PC-3 (cell line): ENCODE measurements around the gene TCOF1. TPM values are rescaled to one million over a fixed set of nuclear protein-coding genes. Genes with fewer than 3 reads are reported as not detected.

Source experiments
- ATAC-seq: fragments of 200-7000 bp; cut with Tn5 transposase; 2 replicates; pipeline ENCODE4 v1.9.1; 2020; ENCODE audit warnings: mild to moderate bottlenecking, moderate library complexity
- BruUV-seq: library from RNA; stranded (reverse); fragments of 400-500 nt; replicated peaks from 2 replicates; lab custom pipeline; 2021; lab: Mats Ljungman, UMichigan
- CTCF ChIA-PET: fragments of 300-600 bp; sonication (Branson Sonifier 250); formaldehyde crosslinking; loops from one replicate; lab custom pipeline; 2022; ENCODE audit warnings: antibody characterized with exemption; lab: Charles Lee
- POLR2A ChIA-PET: fragments of 300-600 bp; sonication (Branson Sonifier 250); formaldehyde crosslinking; loops from one replicate; lab custom pipeline; 2022; ENCODE audit warnings: antibody characterized with exemption; ENCODE audit not compliant: unreplicated experiment; lab: Charles Lee
- DNase-seq: peaks from one replicate; pipeline ENCODE4 v3.0.0-alpha.2; 2015
- H2AFZ ChIP-seq: fragments of 300-600 bp; sonication (generic); 2 replicates; pipeline ENCODE4 v1.6.0; 2016; ENCODE audit warnings: antibody characterized with exemption, low read length
- H3F3A ChIP-seq: fragments of 300-600 bp; sonication (generic); one replicate; pipeline ENCODE4 v1.6.0; 2017; ENCODE audit warnings: antibody characterized with exemption, low read length, control low read depth, mild to moderate bottlenecking; ENCODE audit not compliant: unreplicated experiment
- H3K27ac ChIP-seq: fragments of 300-600 bp; sonication (generic); 2 replicates; pipeline ENCODE4 v1.5.1; 2016; ENCODE audit warnings: mild to moderate bottlenecking, low read length
- H3K27me3 ChIP-seq: fragments of 300-600 bp; sonication (generic); 2 replicates; pipeline ENCODE4 v1.6.1; 2016; ENCODE audit warnings: low read length, mixed read lengths
- H3K36me3 ChIP-seq: fragments of 300-600 bp; sonication (generic); 2 replicates; pipeline ENCODE4 v1.6.1; 2016; ENCODE audit warnings: low read depth, mixed run types, low read length, mixed read lengths
- H3K4me1 ChIP-seq: fragments of 300-600 bp; sonication (generic); 2 replicates; pipeline ENCODE4 v1.5.1; 2016; ENCODE audit warnings: low read length; ENCODE audit not compliant: insufficient read depth
- H3K4me2 ChIP-seq: fragments of 300-600 bp; sonication (generic); 2 replicates; pipeline ENCODE4 v1.6.0; 2016; ENCODE audit warnings: low read length
- H3K4me3 ChIP-seq: fragments of 300-600 bp; sonication (generic); 2 replicates; pipeline ENCODE4 v1.5.1; 2016; ENCODE audit warnings: mild to moderate bottlenecking, low read length, mixed read lengths
- H3K79me2 ChIP-seq: fragments of 300-600 bp; sonication (generic); 2 replicates; pipeline ENCODE4 v1.6.1; 2017; ENCODE audit warnings: low read length, mixed read lengths
- H3K9ac ChIP-seq: fragments of 300-600 bp; sonication (generic); 2 replicates; pipeline ENCODE4 v1.6.0; 2016; ENCODE audit warnings: mild to moderate bottlenecking, low read length
- H3K9me2 ChIP-seq: fragments of 300-600 bp; sonication (generic); replicated peaks from 2 replicates; pipeline ENCODE4 v1.6.1; 2016; ENCODE audit warnings: mixed run types, low read length, mixed read lengths
- H3K9me3 ChIP-seq: fragments of 300-600 bp; sonication (generic); 2 replicates; pipeline ENCODE4 v1.6.1; 2016; ENCODE audit warnings: low read length, mixed read lengths
- H4K20me1 ChIP-seq: fragments of 300-600 bp; sonication (generic); 2 replicates; pipeline ENCODE4 v1.6.1; 2016; ENCODE audit warnings: low read length, mixed read lengths
- CTCF ChIP-seq: fragments of 300-600 bp; sonication (generic); conservative IDR thresholded peaks from 2 replicates; pipeline ENCODE4 v1.5.1; 2017; ENCODE audit warnings: antibody characterized with exemption, low read depth, mild to moderate bottlenecking, low read length
- EZH2 ChIP-seq: fragments of 300-600 bp; sonication (generic); IDR thresholded peaks from one replicate; pipeline ENCODE4 v1.6.1; 2017; ENCODE audit warnings: antibody characterized with exemption, mild to moderate bottlenecking, low read length; ENCODE audit not compliant: unreplicated experiment
- EZH2phosphoT487 ChIP-seq: fragments of 300-600 bp; sonication (generic); IDR thresholded peaks from 2 replicates; pipeline ENCODE4 v1.6.1; 2018; ENCODE audit warnings: mild to moderate bottlenecking, antibody characterized with exemption, low read length, borderline replicate concordance
- intact Hi-C: fragments of 100-400 bp; cut with micrococcal nuclease; formaldehyde crosslinking; loops from 2 replicates; pipeline ENCODE4 v1.9.0; 2023
- total RNA-seq: library from RNA; depleted of rRNA; stranded (reverse); fragments of >200 nt; gene quantifications from 2 replicates; pipeline ENCODE4 v1.2.3, GENCODE V29; 2014

Gene TCOF1
- total RNA-seq, 1 experiment from 2014 or later: 113 TPM

- Histone ChIP-seq H3K4me1 (no peaks in the 10 kb centered on the region), H4K20me1 (no peaks in the 10 kb centered on the region), H3K9ac (no peak overlapping the region), H3K4me2 (no peak overlapping the region), H3K36me3 (peaks cover 80% of the 10 kb centered on the region), H3K27ac (no peak overlapping the region), H3K4me3 (no peak overlapping the region), H3K27me3 (no peaks in the 10 kb centered on the region), H3K9me2 (no peaks in the 10 kb centered on the region), H3K9me3 (no peaks in the 10 kb centered on the region), H2AFZ (no peak overlapping the region), H3F3A (no peaks in the 10 kb centered on the region), H3K79me2 (no peaks in the 10 kb centered on the region)
- ATAC-seq (no peak), DNase-seq (no peak)
- CTCF ChIA-PET: no interaction called here
- TF ChIP-seq CTCF: no peak
- TF ChIP-seq EZH2phosphoT487: no peak
- TF ChIP-seq EZH2: no peak
- no TSS peak for BruUV-seq
- POLR2A ChIA-PET: no interaction called here
- intact Hi-C loops: no loop called here
Measured at GRCh38 chr5:150389531-150390266, 32.2 kb downstream of the TCOF1 start.

GRCh38 chr5:150391064-150391834 lies 33.8 kb downstream of the TCOF1 start:
- ChIA-PET POLR2A (no interaction called here), CTCF (no interaction called here)
- ATAC-seq (no peak), DNase-seq (no peak)
- Histone ChIP-seq H3K27ac (no peak overlapping the region), H3K4me1 (no peaks in the 10 kb centered on the region), H3K9ac (no peak overlapping the region), H2AFZ (no peak overlapping the region), H3K4me3 (no peak overlapping the region), H4K20me1 (no peaks in the 10 kb centered on the region), H3F3A (no peaks in the 10 kb centered on the region), H3K9me3 (no peaks in the 10 kb centered on the region), H3K79me2 (no peaks in the 10 kb centered on the region), H3K36me3 (peaks cover 81% of the 10 kb centered on the region), H3K4me2 (no peak overlapping the region), H3K27me3 (no peaks in the 10 kb centered on the region), H3K9me2 (no peaks in the 10 kb centered on the region)
- BruUV-seq: no TSS peak
- intact Hi-C loops: no loop called here
- no peak for TF ChIP-seq EZH2phosphoT487
- TF ChIP-seq CTCF: no peak
- no peak for TF ChIP-seq EZH2

- no peaks in the 10 kb centered on the region for H3K9me2 ChIP-seq
- no peaks in the 10 kb centered on the region for H3K27me3 ChIP-seq
- POLR2A ChIA-PET: no interaction called here
- no peak for TF ChIP-seq EZH2
- TF ChIP-seq CTCF: no peak
- no peak for TF ChIP-seq EZH2phosphoT487
- no peak overlapping the region for H3K4me2 ChIP-seq
- intact Hi-C loops: no loop called here
- H3K9ac ChIP-seq: no peak overlapping the region
- H2AFZ ChIP-seq: no peak overlapping the region
- ATAC-seq: no peak
- no peak overlapping the region for H3K4me3 ChIP-seq
- H3F3A ChIP-seq: no peaks in the 10 kb centered on the region
- no peaks in the 10 kb centered on the region for H3K4me1 ChIP-seq
- H3K9me3 ChIP-seq: no peaks in the 10 kb centered on the region
- H3K27ac ChIP-seq: no peak overlapping the region
- H3K36me3 ChIP-seq: peaks cover 80% of the 10 kb centered on the region
- no peaks in the 10 kb centered on the region for H3K79me2 ChIP-seq
- H4K20me1 ChIP-seq: no peaks in the 10 kb centered on the region
- CTCF ChIA-PET: no interaction called here
- no peak for DNase-seq
- no TSS peak for BruUV-seq
Measured at GRCh38 chr5:150391986-150392385, 34.5 kb downstream of the TCOF1 start.
